Stomach (tissue), 9 donors: Measurements from ENCODE around the gene FSTL4. TPM values are rescaled to one million over a fixed set of nuclear protein-coding genes. Genes with fewer than 3 reads are reported as not detected.

Experiments
- DNase-seq, 2 donors: peaks; one replicate each; pipeline versions ENCODE4 v3.0.0 to v3.0.0-alpha.2; 2013 to 2019
- H3K27ac ChIP-seq, 5 donors: fragments of 200-600 bp in 4 of 5; sonication (generic) in 4 of 5; one replicate each; pipeline ENCODE4 v1.5.1; 2013 to 2019; ENCODE audit warnings: mild to moderate bottlenecking in 1 of 5, moderate library complexity in 1 of 5
- H3K27me3 ChIP-seq, 3 donors: fragments of 200-600 bp; sonication (generic); one replicate each; pipeline ENCODE4 v1.5.1; 2017 to 2019; ENCODE audit warnings: mixed run types in 1 of 3
- H3K36me3 ChIP-seq, 4 donors: fragments of 200-600 bp; sonication (generic); 1 replicate in 3 of 4; 2 replicates in 1 of 4; pipeline ENCODE4 v1.5.1; 2016 to 2019
- H3K4me1 ChIP-seq, 4 donors: fragments of 200-600 bp; sonication (generic); one replicate each; pipeline ENCODE4 v1.5.1; 2016 to 2019
- H3K4me3 ChIP-seq, 4 donors: fragments of 200-600 bp; sonication (generic) in 3 of 4; one replicate each; pipeline ENCODE4 v1.5.1; 2016 to 2019; ENCODE audit warnings: mild to moderate bottlenecking in 1 of 4
- H3K9me3 ChIP-seq, 4 donors: fragments of 200-600 bp; sonication (generic); one replicate each; pipeline ENCODE4 v1.5.1; 2016 to 2019
- EP300 ChIP-seq: sonication (generic); formaldehyde crosslinking; IDR thresholded peaks from one replicate; pipeline ENCODE4 v1.6.1; 2017; ENCODE audit warnings: antibody characterized with exemption
- POLR2A ChIP-seq, 4 donors: fragments of 450-650 bp; IDR thresholded peaks; one replicate each; pipeline ENCODE4 v1.6.1; 2016; ENCODE audit warnings: antibody characterized with exemption in 4 of 4, control low read depth in 2 of 4, mild to moderate bottlenecking in 1 of 4, moderate library complexity in 1 of 4
- POLR2AphosphoS5 ChIP-seq, 3 donors: sonication (generic); formaldehyde crosslinking; IDR thresholded peaks; one replicate each; pipeline ENCODE4 v1.6.1; 2016; ENCODE audit warnings: antibody characterized with exemption in 3 of 3
- WGBS, 5 donors: extraction: QIAGEN DNeasy Blood & Tissue Kit in 3 of 5; methylation state at CpG; one replicate each; pipeline versions ENCODE4 v1.1.5 to v1.1.7; 2013 to 2018; 5-methylcytosine and 5-hydroxymethylcytosine counted together
- intact Hi-C: fragments of 100-400 bp; cut with DNase I; formaldehyde crosslinking; loops from one replicate; pipeline ENCODE4 v1.15.1; 2023; ENCODE audit warnings: low total_unique reads
- polyA plus RNA-seq, 3 donors: library from polyadenylated mRNA; stranded (reverse); fragments of 200-250 nt; gene quantifications; one replicate each; pipeline ENCODE4 v1.2.3, GENCODE V29; 2013
- total RNA-seq, 5 donors: library from RNA; depleted of rRNA; stranded (reverse); fragments of >200 nt; gene quantifications; one replicate each; pipeline versions ENCODE4 v1.1.0 to v1.2.3, GENCODE V29; 2014 to 2016
- TF ChIP-seq, protein P1 (sequence below), 7 experiments: fragments of 450-650 bp in 4 of 7; fragments of 200-600 bp in 3 of 7; sonication (generic) in 3 of 7; IDR thresholded peaks; one replicate each; pipeline ENCODE4 v1.5.1; 2016 to 2019; ENCODE audit warnings: antibody characterized with exemption in 7 of 7, control low read depth in 2 of 7, mild to moderate bottlenecking in 1 of 7
- donor health status: healthy with polysubstance abuse.
- donor health status: Bipolar disorder and iron deficiency.
- donor health status: healthy.

FSTL4 gene
- total and polyA plus RNA-seq, 8 donors, result 0.37 to 0.55 TPM; not detected in 6

DNA sequence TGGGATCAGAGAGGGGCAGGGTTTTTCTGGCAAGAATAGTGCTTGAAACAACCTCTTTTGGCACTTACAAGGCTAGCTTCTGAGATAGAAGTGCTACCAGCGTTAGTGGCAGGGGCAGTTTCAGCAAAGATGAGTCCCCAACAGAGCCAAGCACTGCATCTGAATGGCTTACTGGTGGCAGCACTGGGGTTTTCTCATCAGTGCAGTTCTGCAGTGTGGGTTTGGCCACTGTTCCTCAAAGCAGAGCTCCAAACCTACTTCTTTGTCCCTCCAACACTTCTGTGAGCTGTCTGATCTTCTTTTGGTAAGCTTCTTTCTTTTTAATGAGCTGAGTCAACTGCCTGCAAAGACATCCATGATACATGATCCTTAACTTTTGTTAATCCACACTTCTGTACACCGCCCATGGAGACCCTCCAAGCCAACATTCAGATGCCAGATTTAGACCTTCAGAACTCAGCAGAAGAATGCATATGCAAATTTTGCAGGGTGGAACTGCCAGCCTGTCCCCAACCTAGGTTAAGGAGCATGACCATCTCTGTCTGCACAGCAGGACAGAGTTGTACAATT is 29.9 kb upstream of the FSTL4 start:
- H3K27ac ChIP-seq, result no peak overlapping the region
- intact Hi-C loops, result no loop called here
- H3K27me3 ChIP-seq, result peaks cover 0 to 16% (median 0%) of the 10 kb centered on the region in 3 donors
- no peaks in the 10 kb centered on the region for H3K9me3 ChIP-seq
- DNase-seq, result no peak
- WGBS, 5 donors, result 72 to 87% (median 80%) methylated on average over 2 of the region's 2 CpGs
- no peak overlapping the region for H3K4me3 ChIP-seq
- H3K36me3 ChIP-seq, result no peaks in the 10 kb centered on the region
- TF ChIP-seq EP300 (no peak), POLR2A (IDR thresholded peaks at IDR 0.05) (no peak), POLR2AphosphoS5 (IDR thresholded peaks at IDR 0.05) (no peak)
- TF ChIP-seq, protein P1, sequence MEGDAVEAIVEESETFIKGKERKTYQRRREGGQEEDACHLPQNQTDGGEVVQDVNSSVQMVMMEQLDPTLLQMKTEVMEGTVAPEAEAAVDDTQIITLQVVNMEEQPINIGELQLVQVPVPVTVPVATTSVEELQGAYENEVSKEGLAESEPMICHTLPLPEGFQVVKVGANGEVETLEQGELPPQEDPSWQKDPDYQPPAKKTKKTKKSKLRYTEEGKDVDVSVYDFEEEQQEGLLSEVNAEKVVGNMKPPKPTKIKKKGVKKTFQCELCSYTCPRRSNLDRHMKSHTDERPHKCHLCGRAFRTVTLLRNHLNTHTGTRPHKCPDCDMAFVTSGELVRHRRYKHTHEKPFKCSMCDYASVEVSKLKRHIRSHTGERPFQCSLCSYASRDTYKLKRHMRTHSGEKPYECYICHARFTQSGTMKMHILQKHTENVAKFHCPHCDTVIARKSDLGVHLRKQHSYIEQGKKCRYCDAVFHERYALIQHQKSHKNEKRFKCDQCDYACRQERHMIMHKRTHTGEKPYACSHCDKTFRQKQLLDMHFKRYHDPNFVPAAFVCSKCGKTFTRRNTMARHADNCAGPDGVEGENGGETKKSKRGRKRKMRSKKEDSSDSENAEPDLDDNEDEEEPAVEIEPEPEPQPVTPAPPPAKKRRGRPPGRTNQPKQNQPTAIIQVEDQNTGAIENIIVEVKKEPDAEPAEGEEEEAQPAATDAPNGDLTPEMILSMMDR (IDR thresholded peaks at IDR 0.05), result no peak
- no peaks in the 10 kb centered on the region for H3K4me1 ChIP-seq

DNA sequence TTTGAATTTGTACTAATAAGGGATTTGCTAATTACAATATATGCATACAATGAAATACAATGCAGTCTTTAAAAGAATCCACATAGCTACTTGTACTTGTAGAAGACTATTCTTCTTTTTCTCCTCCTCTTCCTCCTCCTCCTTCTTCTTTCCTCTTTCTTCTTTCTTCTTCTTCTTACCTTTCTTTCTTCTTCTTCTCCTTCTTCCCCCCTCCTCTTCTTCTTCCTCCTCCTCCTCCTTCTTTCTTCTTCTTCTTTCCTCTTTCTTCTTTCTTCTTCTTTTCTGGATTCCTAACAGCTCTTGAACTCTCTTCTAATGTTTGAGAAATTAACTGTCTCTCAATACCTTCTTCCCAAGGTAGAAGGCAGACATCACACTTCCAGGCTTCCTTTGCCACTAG is 29.3 kb upstream of the FSTL4 start:
- peaks cover 0 to 16% (median 0%) of the 10 kb centered on the region in 3 donors for H3K27me3 ChIP-seq
- intact Hi-C loops, result no loop called here
- H3K27ac ChIP-seq, result no peak overlapping the region
- H3K9me3 ChIP-seq, result no peaks in the 10 kb centered on the region
- H3K4me3 ChIP-seq, result no peak overlapping the region
- no peaks in the 10 kb centered on the region for H3K36me3 ChIP-seq
- TF ChIP-seq EP300 (no peak), POLR2AphosphoS5 (IDR thresholded peaks at IDR 0.05) (no peak), POLR2A (IDR thresholded peaks at IDR 0.05) (no peak)
- TF ChIP-seq, protein P1 (IDR thresholded peaks at IDR 0.05), result no peak
- DNase-seq, result no peak
- no peaks in the 10 kb centered on the region for H3K4me1 ChIP-seq

DNA sequence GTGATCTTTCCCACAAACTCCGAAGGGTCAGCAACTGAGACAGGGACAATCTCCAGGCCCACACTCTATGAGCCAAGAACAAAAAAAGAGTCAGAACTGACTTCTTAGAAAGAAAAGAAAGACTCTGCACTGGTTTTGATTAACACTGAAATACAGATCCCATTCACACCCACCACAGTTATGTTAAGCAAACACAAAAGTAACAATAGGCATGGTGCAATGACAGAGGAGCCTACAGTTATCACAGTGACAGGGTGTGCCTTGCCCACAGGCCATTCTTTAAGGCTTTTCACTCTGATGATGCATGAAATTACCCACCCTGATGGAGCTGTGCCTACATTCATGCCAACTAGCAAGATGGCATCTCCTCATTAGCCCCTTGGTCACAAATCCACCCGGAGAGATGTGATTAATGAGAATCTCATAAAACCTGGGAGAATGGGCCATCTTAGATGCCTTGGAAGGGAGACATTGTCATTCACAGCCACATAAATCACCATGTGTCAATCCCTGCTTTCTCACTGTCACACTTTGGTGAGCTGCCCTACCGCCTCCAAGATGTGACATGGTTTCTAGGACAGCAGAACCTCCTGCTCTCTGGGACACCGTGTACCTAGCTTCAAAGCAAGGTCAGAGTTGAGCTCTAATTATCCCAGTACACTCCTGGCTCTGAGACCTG is 27.6 kb upstream of the FSTL4 start:
- intact Hi-C loops, result no loop called here

DNA sequence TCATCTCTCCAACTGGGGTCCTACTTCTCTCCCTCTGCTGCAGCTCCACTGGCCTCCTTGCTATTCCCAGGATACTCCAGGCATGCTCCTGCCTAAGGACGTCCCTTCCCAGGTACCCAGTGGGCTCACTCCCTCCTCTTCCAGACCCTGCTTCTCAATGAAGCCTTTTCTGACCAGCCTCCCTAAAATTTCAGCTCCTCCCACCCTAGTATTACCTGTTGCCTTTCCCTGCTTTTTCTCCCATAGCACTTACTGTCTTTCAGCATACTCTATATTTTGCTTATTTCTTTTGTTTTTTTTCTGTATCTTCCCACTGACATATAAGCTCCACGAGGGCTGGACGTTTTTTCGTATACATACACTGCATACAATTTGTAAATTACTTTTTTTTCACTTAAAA is 26.1 kb upstream of the FSTL4 start:
- intact Hi-C loops, result no loop called here
- Histone ChIP-seq H3K4me3 (no peak overlapping the region), H3K27me3 (peaks cover 0 to 9% (median 0%) of the 10 kb centered on the region in 3 donors), H3K27ac (no peak overlapping the region), H3K9me3 (no peaks in the 10 kb centered on the region), H3K4me1 (no peaks in the 10 kb centered on the region), H3K36me3 (no peaks in the 10 kb centered on the region)
- no peak for TF ChIP-seq POLR2AphosphoS5 (IDR thresholded peaks at IDR 0.05)
- TF ChIP-seq EP300, result no peak
- TF ChIP-seq POLR2A (IDR thresholded peaks at IDR 0.05), result no peak
- TF ChIP-seq, protein P1 (IDR thresholded peaks at IDR 0.05), result no peak
- 39 to 57% (median 51%) methylated on average over 4 of the region's 4 CpGs for WGBS, 5 donors
- no peak for DNase-seq

More for the DNA sequence above, 27.6 kb upstream of the FSTL4 start:
- WGBS, 5 donors, result 56 to 66% (median 64%) methylated on average over 3 to 4 of the region's 4 CpGs
- DNase-seq, result no peak
- H3K4me3 ChIP-seq, result no peak overlapping the region
- H3K36me3 ChIP-seq, result no peaks in the 10 kb centered on the region
- no peaks in the 10 kb centered on the region for H3K4me1 ChIP-seq
- TF ChIP-seq EP300 (no peak), POLR2AphosphoS5 (IDR thresholded peaks at IDR 0.05) (no peak), POLR2A (IDR thresholded peaks at IDR 0.05) (no peak)
- TF ChIP-seq, protein P1 (IDR thresholded peaks at IDR 0.05), result no peak
- H3K27ac ChIP-seq, result no peak overlapping the region
- H3K27me3 ChIP-seq, result peaks cover 0 to 16% (median 0%) of the 10 kb centered on the region in 3 donors
- no peaks in the 10 kb centered on the region for H3K9me3 ChIP-seq
